GM12878 (cell line): ENCODE data around the gene PHF21B. TPM values are rescaled to one million over a fixed set of nuclear protein-coding genes. Genes with fewer than 3 reads are reported as not detected.

Experiments
- ASH2L ChIP-seq: fragments of 300-600, 200-600 bp; sonication (generic); IDR thresholded peaks from 2 replicates; pipeline ENCODE4 v1.6.1; 2017; ENCODE audit warnings: low read depth, mild to moderate bottlenecking, borderline replicate concordance
- E4F1 ChIP-seq: fragments of 450-650 bp; IDR thresholded peaks from 2 replicates; pipeline ENCODE4 v1.6.1; 2018; ENCODE audit warnings: borderline replicate concordance, mild to moderate bottlenecking; ENCODE audit not compliant: partially characterized antibody
- HDGF ChIP-seq: fragments of 450-650 bp; IDR thresholded peaks from 2 replicates; pipeline ENCODE4 v1.6.1; 2016; ENCODE audit warnings: antibody characterized with exemption
- MEF2A ChIP-seq: IDR thresholded peaks from 2 replicates; pipeline ENCODE4 v1.6.1; 2011; ENCODE audit warnings: low read depth, mild to moderate bottlenecking, low read length, moderate library complexity; ENCODE audit not compliant: insufficient read depth
- MYC ChIP-seq: IDR thresholded peaks from 2 replicates; pipeline ENCODE4 v1.6.1; 2011; ENCODE audit warnings: mild to moderate bottlenecking, low read length, moderate library complexity, inconsistent platforms; ENCODE audit not compliant: insufficient read depth, insufficient replicate concordance, insufficient read length, severe bottlenecking
- RELA ChIP-seq: fragments of 450-650 bp; IDR thresholded peaks from 2 replicates; pipeline ENCODE4 v1.8.0; 2014; ENCODE audit warnings: borderline replicate concordance; ENCODE audit not compliant: partially characterized antibody
- SMARCA5 ChIP-seq: fragments of 450-650 bp; IDR thresholded peaks from 2 replicates; pipeline ENCODE4 v1.6.1; 2017; ENCODE audit warnings: mild to moderate bottlenecking
- ZNF217 ChIP-seq: fragments of 450-650 bp; IDR thresholded peaks from 2 replicates; pipeline ENCODE4 v1.6.1; 2017; ENCODE audit warnings: antibody characterized with exemption, mild to moderate bottlenecking
- ZNF622 ChIP-seq: fragments of 450-650 bp; IDR thresholded peaks from 2 replicates; pipeline ENCODE4 v1.6.1; 2017; ENCODE audit warnings: mild to moderate bottlenecking, inconsistent platforms
- polyA plus RNA-seq, 11 experiments: library from polyadenylated mRNA; depleted of rRNA in 4 of 11; unstranded in 6 of 11; stranded (reverse) in 5 of 11; fragments of >200 nt; fragmentation: Nextera tagmentation in 4 of 11; fragmentation: Illumina TruSeq in 1 of 11; extraction: Ambion mirVana in 4 of 11; extraction: Trizol in 1 of 11; gene quantifications; 1 replicate in 1 of 11; 2 replicates in 10 of 11; pipeline versions ENCODE4 v1.2.1 to v1.2.3, GENCODE V29; 2011 to 2016; ENCODE audit warnings: inconsistent platforms in 2 of 11, missing spikeins in 2 of 11, low read depth in 1 of 11
- total RNA-seq, 4 experiments: library from RNA; depleted of rRNA in 3 of 4; stranded (reverse); fragments of >200 nt in 3 of 4; fragmentation: Illumina TruSeq in 1 of 4; extraction: Trizol in 1 of 4; gene quantifications; 2 replicates each; pipeline versions ENCODE4 v1.2.1 to v1.2.3, GENCODE V29; 2013 to 2021
- TF ChIP-seq, protein P1 (sequence below): fragments of 150-350 bp; IDR thresholded peaks from 2 replicates; pipeline ENCODE4 v1.6.1; 2016; ENCODE audit warnings: low read depth, low read length
- TF ChIP-seq, protein P2 (sequence below): fragments of 450-650 bp; IDR thresholded peaks from 2 replicates; pipeline ENCODE4 v1.6.1; 2014; ENCODE audit warnings: mild to moderate bottlenecking

Gene PHF21B
- total and polyA plus RNA-seq, 10 of the 15 experiments (the other 5 are each of a cell fraction or from before 2014, with no cell fraction given): 0.03 to 0.35 TPM; not detected in 8

DNA sequence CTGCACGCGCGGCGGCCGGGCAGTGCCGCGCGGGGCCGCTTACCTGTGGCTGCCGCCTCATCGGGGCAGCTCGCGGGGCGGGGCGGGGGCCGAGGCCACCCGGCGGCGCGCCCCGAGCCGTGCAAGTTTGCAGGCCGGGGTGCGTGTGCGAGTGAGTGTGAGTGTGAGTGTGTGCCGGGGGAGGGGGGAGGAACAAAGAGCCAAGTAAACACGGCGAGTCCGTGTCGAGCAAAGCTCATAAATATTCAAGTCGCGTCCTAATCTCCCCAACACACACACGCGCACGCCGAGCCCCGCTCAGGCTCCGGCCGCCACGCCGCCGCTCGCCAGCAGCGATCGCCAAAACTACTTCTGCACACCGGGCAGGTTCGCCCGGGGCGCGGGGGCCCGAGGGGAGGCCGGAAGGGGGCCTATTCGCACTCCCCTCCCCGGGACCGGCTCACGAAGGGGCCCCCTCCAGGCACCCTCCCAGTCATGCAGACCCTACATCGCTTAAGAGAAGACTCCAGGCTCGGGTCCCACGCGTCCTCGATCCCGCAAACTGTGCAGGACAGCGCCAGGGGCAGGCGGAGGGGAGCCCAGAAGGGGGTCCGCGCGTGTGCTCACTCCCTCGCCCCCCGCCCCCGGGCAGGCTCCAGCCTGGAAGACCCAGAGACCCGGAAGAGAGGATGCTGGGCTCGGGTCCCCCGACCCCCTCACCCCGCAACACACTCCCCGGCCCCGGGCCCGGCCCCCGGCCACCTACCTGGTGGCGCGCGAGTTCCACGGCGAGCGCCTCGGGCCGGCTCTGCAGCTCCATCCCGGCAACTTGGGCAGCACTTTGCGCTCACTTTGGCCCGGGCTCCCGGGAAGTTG is 827 bp downstream of the PHF21B start (continued):
- TF ChIP-seq, protein P1, sequence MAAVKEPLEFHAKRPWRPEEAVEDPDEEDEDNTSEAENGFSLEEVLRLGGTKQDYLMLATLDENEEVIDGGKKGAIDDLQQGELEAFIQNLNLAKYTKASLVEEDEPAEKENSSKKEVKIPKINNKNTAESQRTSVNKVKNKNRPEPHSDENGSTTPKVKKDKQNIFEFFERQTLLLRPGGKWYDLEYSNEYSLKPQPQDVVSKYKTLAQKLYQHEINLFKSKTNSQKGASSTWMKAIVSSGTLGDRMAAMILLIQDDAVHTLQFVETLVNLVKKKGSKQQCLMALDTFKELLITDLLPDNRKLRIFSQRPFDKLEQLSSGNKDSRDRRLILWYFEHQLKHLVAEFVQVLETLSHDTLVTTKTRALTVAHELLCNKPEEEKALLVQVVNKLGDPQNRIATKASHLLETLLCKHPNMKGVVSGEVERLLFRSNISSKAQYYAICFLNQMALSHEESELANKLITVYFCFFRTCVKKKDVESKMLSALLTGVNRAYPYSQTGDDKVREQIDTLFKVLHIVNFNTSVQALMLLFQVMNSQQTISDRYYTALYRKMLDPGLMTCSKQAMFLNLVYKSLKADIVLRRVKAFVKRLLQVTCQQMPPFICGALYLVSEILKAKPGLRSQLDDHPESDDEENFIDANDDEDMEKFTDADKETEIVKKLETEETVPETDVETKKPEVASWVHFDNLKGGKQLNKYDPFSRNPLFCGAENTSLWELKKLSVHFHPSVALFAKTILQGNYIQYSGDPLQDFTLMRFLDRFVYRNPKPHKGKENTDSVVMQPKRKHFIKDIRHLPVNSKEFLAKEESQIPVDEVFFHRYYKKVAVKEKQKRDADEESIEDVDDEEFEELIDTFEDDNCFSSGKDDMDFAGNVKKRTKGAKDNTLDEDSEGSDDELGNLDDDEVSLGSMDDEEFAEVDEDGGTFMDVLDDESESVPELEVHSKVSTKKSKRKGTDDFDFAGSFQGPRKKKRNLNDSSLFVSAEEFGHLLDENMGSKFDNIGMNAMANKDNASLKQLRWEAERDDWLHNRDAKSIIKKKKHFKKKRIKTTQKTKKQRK: no peak
- TF ChIP-seq ZNF622 (no peak), HDGF (no peak), ZNF217 (no peak), MYC (no peak), E4F1 (no peak), RELA (no peak), MEF2A (no peak), ASH2L (no peak), SMARCA5 (no peak)
- TF ChIP-seq, protein P2, sequence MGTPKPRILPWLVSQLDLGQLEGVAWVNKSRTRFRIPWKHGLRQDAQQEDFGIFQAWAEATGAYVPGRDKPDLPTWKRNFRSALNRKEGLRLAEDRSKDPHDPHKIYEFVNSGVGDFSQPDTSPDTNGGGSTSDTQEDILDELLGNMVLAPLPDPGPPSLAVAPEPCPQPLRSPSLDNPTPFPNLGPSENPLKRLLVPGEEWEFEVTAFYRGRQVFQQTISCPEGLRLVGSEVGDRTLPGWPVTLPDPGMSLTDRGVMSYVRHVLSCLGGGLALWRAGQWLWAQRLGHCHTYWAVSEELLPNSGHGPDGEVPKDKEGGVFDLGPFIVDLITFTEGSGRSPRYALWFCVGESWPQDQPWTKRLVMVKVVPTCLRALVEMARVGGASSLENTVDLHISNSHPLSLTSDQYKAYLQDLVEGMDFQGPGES: no peak
